HG02623 (cell line): ENCODE measurements around the gene HABP4.

Experiments used
- ATAC-seq: cut with Tn5 transposase; IDR thresholded peaks from one replicate; pipeline ENCODE4 v1.9.1; 2021; ENCODE audit warnings: moderate library complexity; ENCODE audit not compliant: unreplicated experiment

The HABP4 gene

GRCh38 chr9:96515621-96516470 lies 65.9 kb downstream of the HABP4 start:
- no peak for ATAC-seq

- ATAC-seq: no peak
Measured at GRCh38 chr9:96519095-96519494, 69.1 kb downstream of the HABP4 start.

- no peak for ATAC-seq
Measured at GRCh38 chr9:96519787-96520186, 69.8 kb downstream of the HABP4 start.

- ATAC-seq: no peak
Measured at GRCh38 chr9:96522366-96522765, 72.4 kb downstream of the HABP4 start.

GRCh38 chr9:96523374-96523773 lies 73.4 kb downstream of the HABP4 start:
- no peak for ATAC-seq

GRCh38 chr9:96524045-96524444 lies 74.1 kb downstream of the HABP4 start:
- no peak for ATAC-seq

- ATAC-seq: no peak
Measured at GRCh38 chr9:96524764-96525163, 74.8 kb downstream of the HABP4 start.

GRCh38 chr9:96532173-96532572 lies 82.2 kb downstream of the HABP4 start:
- ATAC-seq: no peak

GRCh38 chr9:96540106-96540505 lies 90.1 kb downstream of the HABP4 start:
- ATAC-seq: no peak
